CD4-positive, alpha-beta T cell (primary cell): ENCODE data around the gene APBA2. TPM values are rescaled to one million over a fixed set of nuclear protein-coding genes. Genes with fewer than 3 reads are reported as not detected.

Experiments
- ATAC-seq: fragments of 200-7000 bp; cut with Tn5 transposase; one replicate; pipeline ENCODE4 v1.10.0; 2022; ENCODE audit warnings: mild to moderate bottlenecking; ENCODE audit not compliant: poor library complexity
- CTCF ChIA-PET: fragments of 350-600 bp; sonication (Branson Sonifier 250); formaldehyde crosslinking; loops from one replicate; lab custom pipeline; 2021; ENCODE audit warnings: antibody characterized with exemption, inconsistent platforms; lab: Charles Lee
- POLR2A ChIA-PET: fragments of 350-600 bp; sonication (Branson Sonifier 250); formaldehyde crosslinking; loops from one replicate; lab custom pipeline; 2021; ENCODE audit warnings: antibody characterized with exemption, inconsistent platforms; lab: Charles Lee
- DNase-seq, 14 experiments: peaks; one replicate each; pipeline ENCODE4 v3.0.0-alpha.2; 2013 to 2020; ENCODE audit warnings: mixed read lengths in 2 of 14
- H3K27ac ChIP-seq, 2 donors: one replicate each; pipeline versions ENCODE4 v1.5.1 to v1.7.0; 2013; ENCODE audit warnings: low read length in 2 of 2, low read depth in 1 of 2, mild to moderate bottlenecking in 1 of 2
- H3K27me3 ChIP-seq, 2 experiments: 1 replicate in 1 of 2; 2 replicates in 1 of 2; pipeline versions ENCODE4 v1.6.1 to v1.7.0; 2013; ENCODE audit warnings: low read length in 2 of 2, control low read depth in 1 of 2, mild to moderate bottlenecking in 1 of 2, moderate library complexity in 1 of 2; ENCODE audit not compliant: insufficient read depth in 2 of 2, control insufficient read depth in 1 of 2
- H3K36me3 ChIP-seq: one replicate; pipeline ENCODE4 v1.6.1; 2013; ENCODE audit warnings: low read length, control low read depth; ENCODE audit not compliant: insufficient read depth
- H3K4me1 ChIP-seq: one replicate; pipeline ENCODE4 v1.6.1; 2013; ENCODE audit warnings: low read length, control low read depth; ENCODE audit not compliant: insufficient read depth
- H3K4me3 ChIP-seq: one replicate; pipeline ENCODE4 v1.5.1; 2013; ENCODE audit warnings: mild to moderate bottlenecking, low read length, moderate library complexity
- H3K9me3 ChIP-seq, 2 experiments: 1 replicate in 1 of 2; 2 replicates in 1 of 2; pipeline versions ENCODE4 v1.6.1 to v1.7.0; 2013; ENCODE audit warnings: low read length in 2 of 2, mild to moderate bottlenecking in 2 of 2, control low read depth in 1 of 2, moderate library complexity in 1 of 2; ENCODE audit not compliant: control insufficient read depth in 1 of 2, insufficient read depth in 1 of 2
- H3K27ac Mint-ChIP-seq: one replicate; pipeline ENCODE4 v1.8.0; 2020; ENCODE audit warnings: mixed read lengths
- H3K27me3 Mint-ChIP-seq: one replicate; pipeline ENCODE4 v1.8.0; 2021; ENCODE audit warnings: mixed read lengths
- H3K36me3 Mint-ChIP-seq: one replicate; pipeline ENCODE4 v1.8.0; 2021; ENCODE audit warnings: low read depth, mixed read lengths
- H3K4me1 Mint-ChIP-seq: one replicate; pipeline ENCODE4 v1.8.0; 2021; ENCODE audit warnings: low read depth, mixed read lengths
- H3K4me3 Mint-ChIP-seq: one replicate; pipeline ENCODE4 v1.8.0; 2020; ENCODE audit warnings: mild to moderate bottlenecking, mixed read lengths
- H3K9me3 Mint-ChIP-seq: one replicate; pipeline ENCODE4 v1.8.0; 2020; ENCODE audit warnings: mixed read lengths
- intact Hi-C, 2 experiments: fragments of 100-400 bp; cut with DNase I in 1 of 2; cut with micrococcal nuclease in 1 of 2; formaldehyde crosslinking; loops; one replicate each; pipeline versions ENCODE4 v1.15.1 to v1.9.0; 2023 to 2025; cut with DNase I, micrococcal nuclease
- total RNA-seq, 174 experiments: library from RNA in 2 of 174; stranded (reverse) in 2 of 174; gene quantifications; one replicate each; pipeline ENCODE4 v1.2.3 and lab custom pipeline; 2021 to 2026
- TF ChIP-seq, protein P1 (sequence below): fragments of 200-600 bp; IDR thresholded peaks from one replicate; pipeline ENCODE4 v1.8.0; 2022; ENCODE audit warnings: antibody characterized with exemption, mild to moderate bottlenecking

Gene APBA2
- total RNA-seq, 2 experiments from 2014 or later = 123 to 126 TPM

GRCh38 chr15:28979208-28979841 lies 93.6 kb downstream of the APBA2 start:
- Mint-ChIP-seq H3K4me1 (peaks cover 60% of the 10 kb centered on the region), H3K27ac (no peak overlapping the region), H3K36me3 (peaks cover 6% of the 10 kb centered on the region), H3K9me3 (no peaks in the 10 kb centered on the region), H3K27me3 (no peaks in the 10 kb centered on the region), H3K4me3 (no peak overlapping the region)
- Histone ChIP-seq H3K9me3 (no peaks in the 10 kb centered on the region), H3K4me1 (peaks cover 14% of the 10 kb centered on the region), H3K27ac (no peak overlapping the region), H3K36me3 (no peaks in the 10 kb centered on the region), H3K4me3 (no peak overlapping the region), H3K27me3 (no peaks in the 10 kb centered on the region)
- ChIA-PET POLR2A (no interaction called here), CTCF (no interaction called here)
- ATAC-seq (no peak), DNase-seq (no peak)
- TF ChIP-seq, protein P1, sequence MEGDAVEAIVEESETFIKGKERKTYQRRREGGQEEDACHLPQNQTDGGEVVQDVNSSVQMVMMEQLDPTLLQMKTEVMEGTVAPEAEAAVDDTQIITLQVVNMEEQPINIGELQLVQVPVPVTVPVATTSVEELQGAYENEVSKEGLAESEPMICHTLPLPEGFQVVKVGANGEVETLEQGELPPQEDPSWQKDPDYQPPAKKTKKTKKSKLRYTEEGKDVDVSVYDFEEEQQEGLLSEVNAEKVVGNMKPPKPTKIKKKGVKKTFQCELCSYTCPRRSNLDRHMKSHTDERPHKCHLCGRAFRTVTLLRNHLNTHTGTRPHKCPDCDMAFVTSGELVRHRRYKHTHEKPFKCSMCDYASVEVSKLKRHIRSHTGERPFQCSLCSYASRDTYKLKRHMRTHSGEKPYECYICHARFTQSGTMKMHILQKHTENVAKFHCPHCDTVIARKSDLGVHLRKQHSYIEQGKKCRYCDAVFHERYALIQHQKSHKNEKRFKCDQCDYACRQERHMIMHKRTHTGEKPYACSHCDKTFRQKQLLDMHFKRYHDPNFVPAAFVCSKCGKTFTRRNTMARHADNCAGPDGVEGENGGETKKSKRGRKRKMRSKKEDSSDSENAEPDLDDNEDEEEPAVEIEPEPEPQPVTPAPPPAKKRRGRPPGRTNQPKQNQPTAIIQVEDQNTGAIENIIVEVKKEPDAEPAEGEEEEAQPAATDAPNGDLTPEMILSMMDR = no peak
- intact Hi-C loops = loop anchor here (2.0 to 10.0 kb wide), 5 partner anchors 17 to 192 kb away; no protein-coding TSS in a partner anchor

GRCh38 chr15:28980709-28981350 lies 95.1 kb downstream of the APBA2 start:
- H3K27me3 Mint-ChIP-seq = no peaks in the 10 kb centered on the region
- DNase-seq (no peak), ATAC-seq (no peak)
- H3K27ac ChIP-seq = no peak overlapping the region
- H3K4me3 ChIP-seq = no peak overlapping the region
- H3K4me3 Mint-ChIP-seq = no peak overlapping the region
- H3K27ac Mint-ChIP-seq = peak overlapping the region; percentile 25
- H3K36me3 Mint-ChIP-seq = peaks cover 11% of the 10 kb centered on the region
- ChIA-PET POLR2A (no interaction called here), CTCF (no interaction called here)
- no peaks in the 10 kb centered on the region for H3K9me3 Mint-ChIP-seq
- intact Hi-C loops = no loop called here
- no peaks in the 10 kb centered on the region for H3K36me3 ChIP-seq
- no peaks in the 10 kb centered on the region for H3K27me3 ChIP-seq
- TF ChIP-seq, protein P1 = no peak
- H3K4me1 Mint-ChIP-seq = peaks cover 62% of the 10 kb centered on the region
- peaks cover 29% of the 10 kb centered on the region for H3K4me1 ChIP-seq
- no peaks in the 10 kb centered on the region for H3K9me3 ChIP-seq

- Histone ChIP-seq H3K27ac (no peak overlapping the region), H3K9me3 (no peaks in the 10 kb centered on the region), H3K4me3 (no peak overlapping the region), H3K4me1 (peaks cover 34% of the 10 kb centered on the region), H3K27me3 (no peaks in the 10 kb centered on the region), H3K36me3 (no peaks in the 10 kb centered on the region)
- ChIA-PET CTCF (interaction anchor here (0.6 kb wide), 1 partner anchor 82 kb away, joined by 4 read pairs; no protein-coding TSS in a partner anchor), POLR2A (no interaction called here)
- H3K27ac Mint-ChIP-seq = peak overlapping the region; percentile 25
- no peak for DNase-seq
- H3K36me3 Mint-ChIP-seq = peaks cover 14% of the 10 kb centered on the region
- no peak overlapping the region for H3K4me3 Mint-ChIP-seq
- TF ChIP-seq, protein P1 = no peak
- intact Hi-C loops = no loop called here
- no peak for ATAC-seq
- H3K27me3 Mint-ChIP-seq = no peaks in the 10 kb centered on the region
- no peaks in the 10 kb centered on the region for H3K9me3 Mint-ChIP-seq
- H3K4me1 Mint-ChIP-seq = peaks cover 65% of the 10 kb centered on the region
These were observed 95.6 kb downstream of the APBA2 start for GRCh38 chr15:28981351-28981720.
